Brain pericyte (primary cell): ENCODE results near the gene NTRK3.
"Not testable (repeated sequence)": the region's sequence is repeated elsewhere in the genome, so short reads cannot be mapped to it uniquely, and the experiment has no call there.

Experiments
- DNase-seq: peaks from one replicate; pipeline ENCODE4 v3.0.0-alpha.2; 2012; ENCODE audit warnings: low read depth, low spot score

Gene NTRK3

DNA sequence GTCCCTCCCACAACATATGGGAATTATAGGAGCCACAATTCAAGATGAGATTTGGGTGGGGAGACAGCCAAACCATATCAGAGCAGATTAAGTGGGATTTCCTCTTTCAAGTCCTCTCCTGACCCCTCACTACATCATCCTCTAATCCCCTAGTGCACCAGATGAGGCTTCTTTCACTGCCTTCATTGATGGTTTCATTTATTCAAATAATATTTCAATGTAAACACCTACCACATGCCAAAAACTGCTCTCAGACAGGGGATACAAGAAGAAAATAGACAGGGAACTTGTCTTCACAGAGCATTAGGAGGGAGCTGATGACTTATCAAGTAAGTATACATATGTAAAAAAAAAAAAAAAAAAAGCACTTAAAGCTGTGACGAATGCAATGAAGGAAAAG lies 180.2 kb downstream of the NTRK3 start:
- DNase-seq: no peak

DNA sequence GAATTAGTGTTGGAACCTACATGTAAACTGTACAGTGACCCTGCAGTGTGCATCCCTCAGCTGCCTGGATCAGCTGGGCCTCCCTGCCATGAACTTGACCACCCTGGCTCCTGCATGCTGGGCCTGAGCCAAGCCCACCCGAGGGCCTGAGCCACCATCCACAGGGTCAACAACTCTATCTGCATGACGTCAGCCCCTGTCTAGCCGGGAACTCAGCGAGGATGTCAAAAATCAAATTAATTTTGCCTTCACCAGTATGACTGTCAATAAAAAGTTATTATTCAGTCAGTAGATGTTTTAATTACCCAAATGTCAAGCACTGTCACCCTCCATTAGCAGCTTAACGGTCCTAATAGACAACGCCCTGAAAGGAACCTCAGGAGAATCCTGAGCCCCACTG lies 181.4 kb downstream of the NTRK3 start:
- no peak for DNase-seq

GRCh38 chr15:88074386-88074785 lies 182.2 kb downstream of the NTRK3 start:
- no peak for DNase-seq

DNA sequence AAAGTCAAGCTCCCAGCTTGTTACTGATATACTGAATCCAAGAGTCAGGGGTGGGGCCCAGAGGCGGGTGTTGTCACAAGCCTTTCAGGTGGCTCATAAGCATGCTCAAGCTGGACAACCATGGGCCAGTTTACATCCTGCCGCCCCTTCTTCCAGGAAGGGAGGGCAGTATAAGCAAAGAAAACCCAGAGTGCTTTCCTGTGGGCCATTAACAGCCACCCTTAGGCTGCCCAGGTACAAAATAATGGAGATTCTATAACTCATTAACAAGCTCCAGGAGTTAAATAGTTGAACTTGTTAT lies 183.2 kb downstream of the NTRK3 start:
- DNase-seq: no peak

DNA sequence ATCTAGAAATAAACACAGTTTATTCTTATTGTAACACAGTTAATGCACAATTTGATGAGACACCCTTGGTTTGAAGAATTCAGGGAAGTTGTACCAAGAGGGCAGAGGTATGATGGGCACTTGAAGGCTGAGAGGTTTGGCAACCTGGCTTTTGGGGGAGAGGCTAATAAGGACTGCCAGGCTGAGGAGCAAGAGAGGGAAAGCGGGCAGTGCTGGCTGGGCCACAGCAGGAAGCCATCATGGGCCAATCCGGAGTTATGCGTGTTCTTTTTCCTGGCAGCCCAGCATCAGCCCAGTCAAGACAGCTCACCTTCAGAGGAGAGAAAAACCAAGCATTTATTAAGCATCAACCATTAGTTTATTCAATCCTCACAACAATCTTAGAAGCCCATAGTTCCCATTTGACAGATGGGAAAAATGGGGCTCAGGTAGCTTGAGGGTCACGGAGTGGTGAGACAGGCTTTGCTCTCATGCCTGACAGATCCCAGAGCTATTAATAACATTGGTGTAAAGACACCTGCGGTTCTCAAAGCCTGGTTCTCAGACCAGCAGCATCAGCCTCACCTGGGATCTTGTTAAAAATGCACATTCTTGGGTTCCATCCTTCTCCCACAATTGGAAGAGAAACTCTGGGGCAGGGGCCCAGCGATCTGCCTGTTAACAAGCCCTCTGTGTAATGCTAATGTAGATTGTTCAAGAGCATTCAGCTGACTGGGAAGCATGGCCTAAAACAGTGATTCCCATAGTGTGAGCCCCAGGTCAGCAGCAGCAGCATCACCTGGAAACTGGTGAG lies 183.7 kb downstream of the NTRK3 start:
- DNase-seq: no peak

DNA sequence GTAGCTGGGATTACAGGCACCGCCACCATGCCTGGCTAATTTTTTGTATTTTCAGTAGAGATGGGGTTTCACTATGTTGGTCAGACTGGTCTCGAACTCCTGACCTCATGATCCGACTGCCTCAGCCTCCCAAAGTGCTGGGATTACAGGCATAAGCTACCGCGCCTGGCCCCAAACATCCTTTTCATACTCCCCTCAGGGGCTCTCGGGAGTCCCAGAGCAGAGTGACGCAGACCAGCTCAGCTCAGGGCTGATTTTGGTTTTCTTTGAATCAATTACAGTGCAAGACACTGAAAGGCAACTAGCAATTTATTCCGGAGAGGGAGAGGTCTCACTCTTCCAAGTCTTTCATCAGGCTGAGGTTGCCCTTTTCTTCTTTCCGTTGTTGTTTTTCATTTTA lies 184.4 kb downstream of the NTRK3 start:
- DNase-seq: not testable (repeated sequence)

- DNase-seq: no peak
These were observed 185.4 kb downstream of the NTRK3 start for GRCh38 chr15:88071141-88071540.

DNA sequence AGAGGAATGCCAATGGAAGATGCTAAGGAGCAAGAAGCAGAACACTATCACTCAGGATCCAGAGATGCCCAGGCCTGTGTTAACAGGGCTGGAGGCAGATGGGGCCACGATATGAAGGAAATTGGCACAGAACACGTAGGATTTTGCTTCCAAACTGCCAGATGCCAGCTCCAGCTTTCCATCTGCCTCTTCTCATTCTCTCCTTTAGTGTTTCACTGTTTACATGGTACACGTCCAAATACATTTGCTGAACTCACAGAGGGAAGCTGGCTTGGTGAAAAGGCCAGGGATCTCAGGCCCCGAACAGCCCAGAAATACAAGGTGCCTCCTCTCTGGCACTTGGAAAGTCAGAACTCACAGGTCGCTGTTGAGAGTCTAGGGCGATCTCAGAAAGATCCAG lies 187.0 kb downstream of the NTRK3 start:
- DNase-seq: no peak

GRCh38 chr15:88067331-88067685 lies 189.2 kb downstream of the NTRK3 start:
- no peak for DNase-seq

DNA sequence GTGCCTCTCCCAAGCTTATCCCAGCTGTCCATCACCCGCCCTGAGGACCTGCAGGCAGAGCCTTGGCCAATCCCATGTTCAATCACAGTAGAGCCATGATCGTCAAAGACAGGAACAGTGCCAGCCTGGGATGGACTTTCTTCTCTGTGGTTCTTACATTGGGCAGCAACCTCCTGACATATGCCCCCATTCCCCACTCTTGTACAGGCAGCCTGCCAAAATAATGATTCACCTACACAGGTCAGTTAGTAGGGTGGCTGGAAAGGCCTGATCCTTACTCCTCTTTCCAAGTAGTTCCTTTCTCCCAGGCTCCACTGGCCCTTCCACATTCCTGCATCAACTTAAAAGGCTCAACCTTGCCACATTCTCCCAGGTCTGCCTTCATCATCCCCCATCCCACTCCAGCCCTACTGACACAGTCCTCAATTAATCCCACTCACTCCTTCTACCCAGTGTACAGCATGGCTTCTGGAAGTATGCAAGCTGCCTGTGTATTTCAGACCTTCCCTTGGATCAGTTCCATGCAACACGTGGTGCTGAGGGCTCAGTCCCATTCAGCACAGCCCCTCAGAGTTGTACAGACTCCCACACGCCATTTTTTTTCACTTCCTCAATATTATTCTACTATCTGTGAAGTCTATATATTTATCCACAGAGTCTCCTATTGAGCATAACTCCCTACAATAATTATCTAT lies 189.8 kb downstream of the NTRK3 start:
- no peak for DNase-seq

GRCh38 chr15:88061452-88061851 lies 195.1 kb downstream of the NTRK3 start:
- DNase-seq: no peak

- no peak for DNase-seq
These were observed 196.2 kb downstream of the NTRK3 start for GRCh38 chr15:88060383-88060782.

- DNase-seq: no peak
These were observed 198.7 kb downstream of the NTRK3 start for GRCh38 chr15:88057836-88058235.

GRCh38 chr15:88049506-88049905 lies 207.0 kb downstream of the NTRK3 start:
- DNase-seq: no peak

GRCh38 chr15:88048755-88049154 lies 207.8 kb downstream of the NTRK3 start:
- DNase-seq: no peak

DNA sequence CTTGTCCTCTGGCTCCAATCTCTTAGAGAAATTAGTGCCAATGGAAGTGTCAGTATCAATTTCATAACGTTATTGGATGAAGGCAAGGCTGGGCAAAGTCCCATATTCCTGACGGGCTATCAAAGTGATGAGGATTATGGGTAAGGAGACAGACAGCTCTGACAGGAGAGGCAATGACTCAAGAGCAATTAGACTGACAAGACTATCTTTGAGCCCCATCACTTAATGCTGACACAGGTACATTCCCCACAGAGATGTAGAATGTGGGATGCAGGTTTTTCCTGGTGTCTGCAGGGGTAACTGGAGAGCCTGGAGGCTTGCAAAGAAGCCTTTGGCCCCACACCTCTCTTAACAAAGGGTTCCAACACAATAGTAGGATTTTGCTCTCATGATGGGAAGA lies 208.3 kb downstream of the NTRK3 start:
- DNase-seq: no peak

- no peak for DNase-seq
These were observed 209.9 kb downstream of the NTRK3 start for GRCh38 chr15:88046576-88047129.

- no peak for DNase-seq
These were observed 213.1 kb downstream of the NTRK3 start for GRCh38 chr15:88043396-88043795.

DNA sequence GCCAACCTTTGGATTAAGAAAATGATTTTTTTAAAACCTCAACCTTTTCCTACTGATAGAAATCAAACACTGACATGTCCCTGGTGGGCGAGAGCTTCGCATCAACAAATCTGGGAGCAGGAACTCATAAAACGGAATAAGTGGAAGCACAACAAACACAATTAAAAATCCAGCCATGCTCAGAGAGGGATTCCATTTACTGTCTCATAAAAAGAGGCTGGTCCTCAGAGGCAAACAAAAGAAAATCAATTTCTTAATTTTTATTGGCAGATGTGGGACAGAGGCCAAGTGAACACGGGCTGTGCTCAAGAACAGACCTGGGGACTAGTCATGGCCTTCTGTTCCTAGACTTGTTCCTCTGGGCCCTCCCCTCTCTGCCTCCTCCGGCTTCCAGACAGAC lies 214.5 kb downstream of the NTRK3 start:
- no peak for DNase-seq

DNA sequence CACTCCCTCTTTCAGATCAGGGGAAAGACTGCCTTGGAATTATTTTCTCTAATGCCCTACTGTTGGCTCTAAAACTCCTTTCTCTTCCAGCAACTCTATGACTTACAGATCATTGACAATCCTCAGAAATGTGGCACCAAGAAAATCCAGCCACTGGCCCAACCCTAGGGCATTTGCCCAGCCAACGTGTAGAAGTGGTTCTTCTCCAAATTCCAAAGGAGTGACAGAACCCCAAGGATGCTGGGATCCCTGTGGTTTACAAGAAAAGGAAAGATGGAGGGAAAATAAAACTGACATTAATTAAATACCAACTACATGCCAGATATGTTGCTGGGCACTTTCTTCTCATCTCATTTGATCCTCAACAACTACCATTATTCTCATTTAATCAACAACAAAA lies 216.0 kb downstream of the NTRK3 start:
- DNase-seq: no peak

- DNase-seq: no peak
These were observed 218.3 kb downstream of the NTRK3 start for GRCh38 chr15:88038261-88038660.

DNA sequence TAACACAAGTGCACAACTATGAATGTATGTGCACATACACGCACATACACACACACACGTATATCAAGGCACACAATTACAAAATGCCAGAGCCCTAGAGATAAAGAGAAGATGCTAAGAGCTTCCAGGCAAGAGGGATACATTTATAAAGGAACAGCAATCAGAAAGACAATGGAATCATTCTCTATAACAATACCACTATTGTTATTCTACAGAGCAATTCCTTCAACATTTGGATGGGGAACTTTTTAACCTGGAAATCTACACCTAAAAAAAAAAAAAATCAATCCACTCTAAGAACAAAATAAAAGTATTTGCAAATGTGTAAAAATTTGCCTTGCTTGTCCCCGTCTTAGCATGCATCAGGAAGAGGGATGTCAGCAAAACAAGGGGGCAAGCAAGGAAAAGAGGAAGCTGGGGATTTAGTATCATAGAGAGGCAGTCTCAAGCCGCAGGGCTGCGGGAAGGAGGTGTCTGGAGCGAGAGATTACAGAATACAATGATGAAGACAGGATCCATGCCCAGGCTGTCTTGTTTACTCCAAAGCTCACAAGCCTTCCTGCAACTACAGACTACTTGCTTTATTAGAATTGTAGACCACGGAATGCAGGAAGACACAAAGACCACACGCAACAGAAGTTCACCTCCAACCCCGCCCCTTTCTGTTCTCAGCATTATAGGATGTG lies 220.2 kb downstream of the NTRK3 start:
- DNase-seq: no peak

- no peak for DNase-seq
These were observed 221.2 kb downstream of the NTRK3 start for GRCh38 chr15:88035381-88035780.
